ENCODE data around the gene IRF2BP2. TPM values are rescaled to one million over a fixed set of nuclear protein-coding genes. Genes with fewer than 3 reads are reported as not detected.
A peak's percentile ranks its signal among the peaks of the same experiment; 100 is the strongest.

Gene IRF2BP2
- total and polyA plus RNA-seq, 2 of the 13 experiments (the other 11 are each of a cell fraction or from before 2014, with no cell fraction given), result 140 to 147 TPM

DNA sequence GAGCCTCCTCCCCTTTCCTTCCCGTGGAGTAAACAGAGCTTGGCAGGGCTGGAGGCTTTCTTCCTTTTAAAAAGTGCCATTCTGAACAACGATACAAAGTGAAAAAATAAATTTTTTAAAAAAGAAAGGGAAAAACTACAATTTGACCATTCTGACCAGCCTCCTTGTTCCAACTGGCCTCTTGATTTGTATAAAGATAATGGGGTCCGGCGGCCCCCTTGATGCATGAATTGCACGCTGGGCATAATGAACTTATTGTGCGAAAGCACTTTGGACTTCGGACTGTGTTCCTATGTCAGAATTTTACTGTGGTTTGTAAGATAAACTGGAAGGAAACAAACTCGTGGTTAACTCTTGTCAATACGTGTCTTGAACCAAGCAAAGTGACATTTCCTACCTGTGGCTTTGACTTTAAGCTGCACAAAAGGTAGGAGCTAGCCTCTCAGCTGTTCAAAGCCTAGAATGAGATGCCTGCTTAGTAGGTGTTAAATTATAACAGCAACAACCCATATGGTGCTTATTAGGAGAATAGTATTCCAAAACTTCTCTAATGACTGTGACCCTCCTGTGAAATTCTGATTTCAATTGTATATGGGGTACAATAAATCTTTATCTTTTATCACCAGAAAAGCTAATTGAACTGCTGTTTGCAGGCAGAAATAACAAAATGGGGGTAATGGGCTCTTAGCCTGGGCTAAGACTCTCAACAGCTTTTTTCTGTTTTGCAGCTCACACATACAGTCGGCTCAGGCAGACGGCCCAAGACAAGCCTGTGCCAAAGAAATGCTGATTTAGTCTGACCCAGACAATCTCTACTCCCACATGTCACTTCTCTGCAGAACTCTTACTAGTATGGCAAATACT, 9.3 kb downstream of the IRF2BP2 start (continued):
- TF ChIP-seq FOXA3 (CRISPR knock-in tag; IDR thresholded peaks at IDR 0.05) (peak; percentile 61), ZMYM4 (CRISPR knock-in tag; IDR thresholded peaks at IDR 0.05) (0 out of 2 replicates have a peak, but pooled peaks have one; percentile 4), SAP130 (CRISPR knock-in tag; IDR thresholded peaks at IDR 0.05; ENCODE audit: low read depth) (peak; percentile 75), HOXA3 (CRISPR knock-in tag; IDR thresholded peaks at IDR 0.05) (0 out of 2 replicates have a peak, but pooled peaks have one; percentile 10), FOXM1 (CRISPR knock-in tag; IDR thresholded peaks at IDR 0.05) (no peak), SNAPC2 (CRISPR knock-in tag; IDR thresholded peaks at IDR 0.05) (0 out of 2 replicates have a peak, but pooled peaks have one; percentile 10), ZNF484 (CRISPR knock-in tag; IDR thresholded peaks at IDR 0.05; ENCODE audit: borderline replicate concordance, low read depth) (no peak), KDM2A (CRISPR knock-in tag; IDR thresholded peaks at IDR 0.05; ENCODE audit: borderline replicate concordance, low read depth) (no peak; the same call in 1 of the 2 replicates), ARID2 (CRISPR knock-in tag; IDR thresholded peaks at IDR 0.05; ENCODE audit: borderline replicate concordance) (no peak), ZNF747 (CRISPR knock-in tag; IDR thresholded peaks at IDR 0.05; ENCODE audit: borderline replicate concordance) (no peak), HMG20A (CRISPR knock-in tag; IDR thresholded peaks at IDR 0.05; ENCODE audit: borderline replicate concordance) (peak; percentile 74), RARA (CRISPR knock-in tag; IDR thresholded peaks at IDR 0.05) (peak; percentile 37; the same call in 1 of the 2 replicates), ETV5 (CRISPR knock-in tag; IDR thresholded peaks at IDR 0.05; ENCODE audit: borderline replicate concordance) (peak; percentile 61; the same call in 1 of the 2 replicates), SATB2 (CRISPR knock-in tag; IDR thresholded peaks at IDR 0.05) (no peak), ZNF672 (CRISPR knock-in tag; IDR thresholded peaks at IDR 0.05) (no peak)
- TF ChIP-seq, protein P1, sequence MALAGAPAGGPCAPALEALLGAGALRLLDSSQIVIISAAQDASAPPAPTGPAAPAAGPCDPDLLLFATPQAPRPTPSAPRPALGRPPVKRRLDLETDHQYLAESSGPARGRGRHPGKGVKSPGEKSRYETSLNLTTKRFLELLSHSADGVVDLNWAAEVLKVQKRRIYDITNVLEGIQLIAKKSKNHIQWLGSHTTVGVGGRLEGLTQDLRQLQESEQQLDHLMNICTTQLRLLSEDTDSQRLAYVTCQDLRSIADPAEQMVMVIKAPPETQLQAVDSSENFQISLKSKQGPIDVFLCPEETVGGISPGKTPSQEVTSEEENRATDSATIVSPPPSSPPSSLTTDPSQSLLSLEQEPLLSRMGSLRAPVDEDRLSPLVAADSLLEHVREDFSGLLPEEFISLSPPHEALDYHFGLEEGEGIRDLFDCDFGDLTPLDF (CRISPR knock-in tag; IDR thresholded peaks at IDR 0.05), result no peak
- TF ChIP-seq, protein P2, sequence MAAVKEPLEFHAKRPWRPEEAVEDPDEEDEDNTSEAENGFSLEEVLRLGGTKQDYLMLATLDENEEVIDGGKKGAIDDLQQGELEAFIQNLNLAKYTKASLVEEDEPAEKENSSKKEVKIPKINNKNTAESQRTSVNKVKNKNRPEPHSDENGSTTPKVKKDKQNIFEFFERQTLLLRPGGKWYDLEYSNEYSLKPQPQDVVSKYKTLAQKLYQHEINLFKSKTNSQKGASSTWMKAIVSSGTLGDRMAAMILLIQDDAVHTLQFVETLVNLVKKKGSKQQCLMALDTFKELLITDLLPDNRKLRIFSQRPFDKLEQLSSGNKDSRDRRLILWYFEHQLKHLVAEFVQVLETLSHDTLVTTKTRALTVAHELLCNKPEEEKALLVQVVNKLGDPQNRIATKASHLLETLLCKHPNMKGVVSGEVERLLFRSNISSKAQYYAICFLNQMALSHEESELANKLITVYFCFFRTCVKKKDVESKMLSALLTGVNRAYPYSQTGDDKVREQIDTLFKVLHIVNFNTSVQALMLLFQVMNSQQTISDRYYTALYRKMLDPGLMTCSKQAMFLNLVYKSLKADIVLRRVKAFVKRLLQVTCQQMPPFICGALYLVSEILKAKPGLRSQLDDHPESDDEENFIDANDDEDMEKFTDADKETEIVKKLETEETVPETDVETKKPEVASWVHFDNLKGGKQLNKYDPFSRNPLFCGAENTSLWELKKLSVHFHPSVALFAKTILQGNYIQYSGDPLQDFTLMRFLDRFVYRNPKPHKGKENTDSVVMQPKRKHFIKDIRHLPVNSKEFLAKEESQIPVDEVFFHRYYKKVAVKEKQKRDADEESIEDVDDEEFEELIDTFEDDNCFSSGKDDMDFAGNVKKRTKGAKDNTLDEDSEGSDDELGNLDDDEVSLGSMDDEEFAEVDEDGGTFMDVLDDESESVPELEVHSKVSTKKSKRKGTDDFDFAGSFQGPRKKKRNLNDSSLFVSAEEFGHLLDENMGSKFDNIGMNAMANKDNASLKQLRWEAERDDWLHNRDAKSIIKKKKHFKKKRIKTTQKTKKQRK (IDR thresholded peaks at IDR 0.05; ENCODE audit: low read length), result no peak
- TF ChIP-seq, protein P3, sequence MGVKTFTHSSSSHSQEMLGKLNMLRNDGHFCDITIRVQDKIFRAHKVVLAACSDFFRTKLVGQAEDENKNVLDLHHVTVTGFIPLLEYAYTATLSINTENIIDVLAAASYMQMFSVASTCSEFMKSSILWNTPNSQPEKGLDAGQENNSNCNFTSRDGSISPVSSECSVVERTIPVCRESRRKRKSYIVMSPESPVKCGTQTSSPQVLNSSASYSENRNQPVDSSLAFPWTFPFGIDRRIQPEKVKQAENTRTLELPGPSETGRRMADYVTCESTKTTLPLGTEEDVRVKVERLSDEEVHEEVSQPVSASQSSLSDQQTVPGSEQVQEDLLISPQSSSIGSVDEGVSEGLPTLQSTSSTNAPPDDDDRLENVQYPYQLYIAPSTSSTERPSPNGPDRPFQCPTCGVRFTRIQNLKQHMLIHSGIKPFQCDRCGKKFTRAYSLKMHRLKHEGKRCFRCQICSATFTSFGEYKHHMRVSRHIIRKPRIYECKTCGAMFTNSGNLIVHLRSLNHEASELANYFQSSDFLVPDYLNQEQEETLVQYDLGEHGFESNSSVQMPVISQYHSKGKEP (CRISPR knock-in tag; IDR thresholded peaks at IDR 0.05), result no peak
- TF ChIP-seq, protein P4, sequence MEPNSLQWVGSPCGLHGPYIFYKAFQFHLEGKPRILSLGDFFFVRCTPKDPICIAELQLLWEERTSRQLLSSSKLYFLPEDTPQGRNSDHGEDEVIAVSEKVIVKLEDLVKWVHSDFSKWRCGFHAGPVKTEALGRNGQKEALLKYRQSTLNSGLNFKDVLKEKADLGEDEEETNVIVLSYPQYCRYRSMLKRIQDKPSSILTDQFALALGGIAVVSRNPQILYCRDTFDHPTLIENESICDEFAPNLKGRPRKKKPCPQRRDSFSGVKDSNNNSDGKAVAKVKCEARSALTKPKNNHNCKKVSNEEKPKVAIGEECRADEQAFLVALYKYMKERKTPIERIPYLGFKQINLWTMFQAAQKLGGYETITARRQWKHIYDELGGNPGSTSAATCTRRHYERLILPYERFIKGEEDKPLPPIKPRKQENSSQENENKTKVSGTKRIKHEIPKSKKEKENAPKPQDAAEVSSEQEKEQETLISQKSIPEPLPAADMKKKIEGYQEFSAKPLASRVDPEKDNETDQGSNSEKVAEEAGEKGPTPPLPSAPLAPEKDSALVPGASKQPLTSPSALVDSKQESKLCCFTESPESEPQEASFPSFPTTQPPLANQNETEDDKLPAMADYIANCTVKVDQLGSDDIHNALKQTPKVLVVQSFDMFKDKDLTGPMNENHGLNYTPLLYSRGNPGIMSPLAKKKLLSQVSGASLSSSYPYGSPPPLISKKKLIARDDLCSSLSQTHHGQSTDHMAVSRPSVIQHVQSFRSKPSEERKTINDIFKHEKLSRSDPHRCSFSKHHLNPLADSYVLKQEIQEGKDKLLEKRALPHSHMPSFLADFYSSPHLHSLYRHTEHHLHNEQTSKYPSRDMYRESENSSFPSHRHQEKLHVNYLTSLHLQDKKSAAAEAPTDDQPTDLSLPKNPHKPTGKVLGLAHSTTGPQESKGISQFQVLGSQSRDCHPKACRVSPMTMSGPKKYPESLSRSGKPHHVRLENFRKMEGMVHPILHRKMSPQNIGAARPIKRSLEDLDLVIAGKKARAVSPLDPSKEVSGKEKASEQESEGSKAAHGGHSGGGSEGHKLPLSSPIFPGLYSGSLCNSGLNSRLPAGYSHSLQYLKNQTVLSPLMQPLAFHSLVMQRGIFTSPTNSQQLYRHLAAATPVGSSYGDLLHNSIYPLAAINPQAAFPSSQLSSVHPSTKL (CRISPR knock-in tag; IDR thresholded peaks at IDR 0.05), result peak; percentile 77

Measured in HepG2 (cell line).